Measurements from ENCODE around the gene DDX51. TPM values are rescaled to one million over a fixed set of nuclear protein-coding genes. Genes with fewer than 3 reads are reported as not detected.

Gene DDX51
- 48.8 and 55.0 TPM in 2 replicates for total RNA-seq

- Mint-ChIP-seq H3K4me1 (ENCODE audit: low read depth) (peaks cover 12% of the 10 kb centered on the region), H3K36me3 (ENCODE audit: low read depth) (peaks cover 25% of the 10 kb centered on the region), H3K9me3 (no peaks in the 10 kb centered on the region), H3K27ac (peak within 1 kb of the TSS; percentile 95), H3K27me3 (ENCODE audit: insufficient read depth) (peaks cover 2% of the 10 kb centered on the region), H3K4me3 (peak within 1 kb of the TSS; percentile 90)
- intact Hi-C loops (cut with micrococcal nuclease) = loop anchor here (1.0 to 10.0 kb wide), 6 partner anchors 41 to 743 kb away; partner anchors contain the start of genes CHFR, FBRSL1, POLE and PXMP2
- peak; percentile 96 for DNase-seq (ENCODE audit: low spot score)
These were observed at the start of gene DDX51, which contains the start of gene NOC4L for GRCh38 chr12:132144115-132144809. Gene DDX51, minus strand, starts transcription at chr12:132144319. Its CDS starts 23 bp downstream, at chr12:132144296. Gene NOC4L, plus strand, starts transcription at chr12:132144457. Its CDS starts 32 bp downstream, at chr12:132144489.

- Mint-ChIP-seq H3K27me3 (ENCODE audit: insufficient read depth) (no peaks in the 10 kb centered on the region), H3K4me3 (no peak overlapping the region), H3K27ac (no peak overlapping the region), H3K36me3 (ENCODE audit: low read depth) (peaks cover 4% of the 10 kb centered on the region), H3K4me1 (ENCODE audit: low read depth) (peaks cover 13% of the 10 kb centered on the region), H3K9me3 (peaks cover 13% of the 10 kb centered on the region)
- intact Hi-C loops (cut with micrococcal nuclease) = no loop called here
- DNase-seq (ENCODE audit: low spot score) = no peak
These were observed 47.8 kb upstream of the DDX51 start for GRCh38 chr12:132191715-132192553.

- H3K27me3 Mint-ChIP-seq (ENCODE audit: insufficient read depth) = no peaks in the 10 kb centered on the region
- no peak overlapping the region for H3K27ac Mint-ChIP-seq
- DNase-seq (ENCODE audit: low spot score) = no peak
- H3K4me1 Mint-ChIP-seq (ENCODE audit: low read depth) = peaks cover 22% of the 10 kb centered on the region
- peaks cover 13% of the 10 kb centered on the region for H3K9me3 Mint-ChIP-seq
- H3K36me3 Mint-ChIP-seq (ENCODE audit: low read depth) = peaks cover 4% of the 10 kb centered on the region
- intact Hi-C loops (cut with micrococcal nuclease) = no loop called here
- peak overlapping the region; percentile 49 for H3K4me3 Mint-ChIP-seq
These were observed 46.8 kb upstream of the DDX51 start for GRCh38 chr12:132190834-132191500.

- Mint-ChIP-seq H3K4me1 (ENCODE audit: low read depth) (peaks cover 30% of the 10 kb centered on the region), H3K9me3 (peaks cover 13% of the 10 kb centered on the region), H3K36me3 (ENCODE audit: low read depth) (peaks cover 8% of the 10 kb centered on the region), H3K27me3 (ENCODE audit: insufficient read depth) (peaks cover 2% of the 10 kb centered on the region), H3K4me3 (peak overlapping the region; percentile 93), H3K27ac (peak overlapping the region; percentile 87)
- intact Hi-C loops (cut with micrococcal nuclease) = no loop called here
- no peak for DNase-seq (ENCODE audit: low spot score)
These were observed 46.1 kb upstream of the DDX51 start for GRCh38 chr12:132190012-132190755.

GRCh38 chr12:132189378-132190011, 45.4 kb upstream of the DDX51 start:
- peak overlapping the region; percentile 87 for H3K27ac Mint-ChIP-seq
- H3K36me3 Mint-ChIP-seq (ENCODE audit: low read depth) = peaks cover 9% of the 10 kb centered on the region
- peaks cover 13% of the 10 kb centered on the region for H3K9me3 Mint-ChIP-seq
- H3K27me3 Mint-ChIP-seq (ENCODE audit: insufficient read depth) = peaks cover 5% of the 10 kb centered on the region
- H3K4me3 Mint-ChIP-seq = peak overlapping the region; percentile 93
- intact Hi-C loops (cut with micrococcal nuclease) = loop anchor here (1.0 to 10.0 kb wide), 9 partner anchors 27 to 695 kb away; partner anchors contain the start of genes CHFR, DDX51, NOC4L and POLE
- DNase-seq (ENCODE audit: low spot score) = peak; percentile 95
- peaks cover 31% of the 10 kb centered on the region for H3K4me1 Mint-ChIP-seq (ENCODE audit: low read depth)

- Mint-ChIP-seq H3K4me1 (ENCODE audit: low read depth) (peaks cover 31% of the 10 kb centered on the region), H3K9me3 (peaks cover 8% of the 10 kb centered on the region), H3K4me3 (peak overlapping the region; percentile 93), H3K36me3 (ENCODE audit: low read depth) (peaks cover 6% of the 10 kb centered on the region), H3K27ac (peak overlapping the region; percentile 84), H3K27me3 (ENCODE audit: insufficient read depth) (peaks cover 9% of the 10 kb centered on the region)
- intact Hi-C loops (cut with micrococcal nuclease) = loop anchor here (1.0 to 10.0 kb wide), 9 partner anchors 26 to 696 kb away; partner anchors contain the start of genes CHFR, DDX51, NOC4L and POLE
- DNase-seq (ENCODE audit: low spot score) = no peak
These were observed 44.8 kb upstream of the DDX51 start for GRCh38 chr12:132188916-132189325.

- H3K4me3 Mint-ChIP-seq = peak overlapping the region; percentile 93
- peaks cover 6% of the 10 kb centered on the region for H3K36me3 Mint-ChIP-seq (ENCODE audit: low read depth)
These were observed 44.4 kb upstream of the DDX51 start for GRCh38 chr12:132188451-132188901.

GRCh38 chr12:132187646-132188450, 43.7 kb upstream of the DDX51 start:
- Mint-ChIP-seq H3K4me1 (ENCODE audit: low read depth) (peaks cover 31% of the 10 kb centered on the region), H3K9me3 (no peaks in the 10 kb centered on the region), H3K4me3 (peak overlapping the region; percentile 93), H3K27me3 (ENCODE audit: insufficient read depth) (peaks cover 13% of the 10 kb centered on the region), H3K27ac (no peak overlapping the region), H3K36me3 (ENCODE audit: low read depth) (peaks cover 6% of the 10 kb centered on the region)
- no peak for DNase-seq (ENCODE audit: low spot score)
- intact Hi-C loops (cut with micrococcal nuclease) = loop anchor here (1.0 to 10.0 kb wide), 4 partner anchors 9 to 697 kb away; partner anchors contain the start of genes CHFR and PUS1

More at GRCh38 chr12:132188451-132188901, 44.4 kb upstream of the DDX51 start:
- no peak for DNase-seq (ENCODE audit: low spot score)
- peaks cover 5% of the 10 kb centered on the region for H3K9me3 Mint-ChIP-seq
- H3K27me3 Mint-ChIP-seq (ENCODE audit: insufficient read depth) = peaks cover 9% of the 10 kb centered on the region
- peaks cover 31% of the 10 kb centered on the region for H3K4me1 Mint-ChIP-seq (ENCODE audit: low read depth)
- intact Hi-C loops (cut with micrococcal nuclease) = loop anchor here (2.0 to 10.0 kb wide), 3 partner anchors 26 to 696 kb away; partner anchors contain the start of genes CHFR and PUS1
- H3K27ac Mint-ChIP-seq = peak overlapping the region; percentile 63

- peaks cover 31% of the 10 kb centered on the region for H3K4me1 Mint-ChIP-seq (ENCODE audit: low read depth)
- intact Hi-C loops (cut with micrococcal nuclease) = loop anchor here (1.0 to 10.0 kb wide), 3 partner anchors 8 to 698 kb away; partner anchors contain the start of genes CHFR and PUS1
- H3K4me3 Mint-ChIP-seq = peak overlapping the region; percentile 93
These were observed 42.9 kb upstream of the DDX51 start for GRCh38 chr12:132186857-132187620.

GRCh38 chr12:132186208-132186856, 42.2 kb upstream of the DDX51 start:
- Mint-ChIP-seq H3K9me3 (no peaks in the 10 kb centered on the region), H3K27ac (peak overlapping the region; percentile 96), H3K4me3 (peak overlapping the region; percentile 82), H3K4me1 (ENCODE audit: low read depth) (peaks cover 31% of the 10 kb centered on the region), H3K27me3 (ENCODE audit: insufficient read depth) (peaks cover 15% of the 10 kb centered on the region), H3K36me3 (ENCODE audit: low read depth) (peaks cover 6% of the 10 kb centered on the region)
- intact Hi-C loops (cut with micrococcal nuclease) = loop anchor here (10.0 kb wide), 2 partner anchors 262 to 698 kb away; partner anchors contain the start of genes CHFR and PUS1
- no peak for DNase-seq (ENCODE audit: low spot score)

More at GRCh38 chr12:132186857-132187620, 42.9 kb upstream of the DDX51 start:
- Mint-ChIP-seq H3K27ac (peak overlapping the region; percentile 96), H3K27me3 (ENCODE audit: insufficient read depth) (peaks cover 15% of the 10 kb centered on the region), H3K36me3 (ENCODE audit: low read depth) (peaks cover 6% of the 10 kb centered on the region), H3K9me3 (no peaks in the 10 kb centered on the region)
- DNase-seq (ENCODE audit: low spot score) = no peak

Data from activated T-helper 1 cell treated with anti-CD3 and anti-CD28 coated beads, Interleukin-12 subunit alpha, Interleukin-12 subunit beta, Interleukin-2, Interleukin-4 antibody, amounts not matched to agents 30 ng/mL and 10 ng/mL and 1 ng/mL, durations not matched to agents 14 hours and 24 hours and 36 hours (primary cell).